Lower leg skin (tissue), 3 donors: Measurements from ENCODE around the gene RGS18.

Experiments
- POLR2A ChIP-seq, 2 donors: fragments of 450-650 bp; IDR thresholded peaks; one replicate each; pipeline ENCODE4 v1.6.1; 2016 to 2017; ENCODE audit warnings: antibody characterized with exemption in 2 of 2, mild to moderate bottlenecking in 1 of 2, moderate library complexity in 1 of 2
- TF ChIP-seq, protein P1 (sequence below), 3 donors: fragments of 450-650 bp; IDR thresholded peaks; one replicate each; pipeline ENCODE4 v1.5.1; 2016; ENCODE audit warnings: antibody characterized with exemption in 3 of 3, mild to moderate bottlenecking in 3 of 3, moderate library complexity in 2 of 3

GRCh38 chr1:192160196-192160595 is 1.9 kb downstream of the RGS18 start:
- TF ChIP-seq, protein P1, sequence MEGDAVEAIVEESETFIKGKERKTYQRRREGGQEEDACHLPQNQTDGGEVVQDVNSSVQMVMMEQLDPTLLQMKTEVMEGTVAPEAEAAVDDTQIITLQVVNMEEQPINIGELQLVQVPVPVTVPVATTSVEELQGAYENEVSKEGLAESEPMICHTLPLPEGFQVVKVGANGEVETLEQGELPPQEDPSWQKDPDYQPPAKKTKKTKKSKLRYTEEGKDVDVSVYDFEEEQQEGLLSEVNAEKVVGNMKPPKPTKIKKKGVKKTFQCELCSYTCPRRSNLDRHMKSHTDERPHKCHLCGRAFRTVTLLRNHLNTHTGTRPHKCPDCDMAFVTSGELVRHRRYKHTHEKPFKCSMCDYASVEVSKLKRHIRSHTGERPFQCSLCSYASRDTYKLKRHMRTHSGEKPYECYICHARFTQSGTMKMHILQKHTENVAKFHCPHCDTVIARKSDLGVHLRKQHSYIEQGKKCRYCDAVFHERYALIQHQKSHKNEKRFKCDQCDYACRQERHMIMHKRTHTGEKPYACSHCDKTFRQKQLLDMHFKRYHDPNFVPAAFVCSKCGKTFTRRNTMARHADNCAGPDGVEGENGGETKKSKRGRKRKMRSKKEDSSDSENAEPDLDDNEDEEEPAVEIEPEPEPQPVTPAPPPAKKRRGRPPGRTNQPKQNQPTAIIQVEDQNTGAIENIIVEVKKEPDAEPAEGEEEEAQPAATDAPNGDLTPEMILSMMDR (IDR thresholded peaks at IDR 0.05), result no peak
- TF ChIP-seq POLR2A (IDR thresholded peaks at IDR 0.05), result no peak
